Non-pigmented ciliary epithelial cell (primary cell): ENCODE results near the gene DOCK10.
A peak's percentile ranks its signal among the peaks of the same experiment; 100 is the strongest.

ENCODE experiments used
- DNase-seq: peaks from one replicate; pipeline ENCODE4 v3.0.0-alpha.2; 2010; ENCODE audit warnings: low read depth

Gene DOCK10

DNA sequence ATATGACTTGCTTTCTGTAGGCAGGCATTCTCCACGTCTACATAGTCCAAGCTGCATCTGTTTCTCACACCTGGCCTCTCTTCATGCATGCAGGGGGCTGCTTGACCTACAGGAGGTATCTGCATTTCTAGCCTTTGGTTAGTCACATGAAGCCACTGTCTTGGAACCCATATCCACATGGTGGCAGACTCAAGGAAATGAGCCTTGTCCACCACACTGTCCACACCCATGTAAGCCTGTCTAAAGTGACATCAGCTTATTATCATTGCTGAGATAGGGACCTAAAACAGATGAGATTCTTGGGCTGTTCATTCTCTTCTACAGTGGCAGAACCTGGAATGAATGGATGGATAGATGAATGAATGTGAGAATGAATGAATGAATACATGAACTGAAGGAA lies 160.4 kb downstream of the DOCK10 start:
- DNase-seq, result no peak

DNA sequence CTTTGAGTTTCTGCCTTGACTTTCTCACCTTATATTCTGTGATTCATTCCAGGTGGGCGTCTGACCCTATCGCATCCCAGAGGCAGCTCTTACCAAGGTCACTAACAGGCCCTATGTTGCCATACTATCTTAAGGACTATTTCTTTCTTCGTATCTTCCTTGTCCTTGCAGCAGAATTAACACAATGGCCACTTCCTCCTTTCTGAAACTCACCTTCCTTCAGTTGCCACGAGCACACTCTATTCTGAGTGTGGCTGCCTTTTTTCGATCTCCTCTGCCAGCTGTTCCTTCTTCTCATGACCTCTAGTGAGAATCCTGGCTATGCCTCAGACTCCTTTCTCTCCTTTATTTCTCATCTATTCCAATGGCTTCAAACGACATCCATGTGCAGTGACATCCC lies 165.7 kb downstream of the DOCK10 start:
- no peak for DNase-seq

DNA sequence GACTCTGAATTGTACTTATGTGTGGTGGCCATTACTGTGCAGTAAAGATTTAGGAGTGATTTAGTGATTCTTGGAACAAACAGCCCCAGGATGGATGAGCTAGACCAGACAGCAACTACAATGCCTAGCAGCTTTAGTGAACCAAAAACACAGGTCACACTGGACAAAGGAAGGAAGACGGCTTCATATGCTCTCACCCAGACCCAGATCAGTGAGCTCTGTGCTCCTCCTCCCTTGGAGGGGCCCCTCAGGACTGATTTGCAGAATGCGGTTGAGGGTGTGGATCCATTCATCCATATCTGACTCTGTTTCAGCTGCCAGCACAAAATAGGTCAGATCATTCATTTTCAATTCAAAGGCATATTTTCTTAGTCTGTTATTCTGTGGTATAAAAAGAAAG lies 166.4 kb downstream of the DOCK10 start:
- DNase-seq, result no peak

DNA sequence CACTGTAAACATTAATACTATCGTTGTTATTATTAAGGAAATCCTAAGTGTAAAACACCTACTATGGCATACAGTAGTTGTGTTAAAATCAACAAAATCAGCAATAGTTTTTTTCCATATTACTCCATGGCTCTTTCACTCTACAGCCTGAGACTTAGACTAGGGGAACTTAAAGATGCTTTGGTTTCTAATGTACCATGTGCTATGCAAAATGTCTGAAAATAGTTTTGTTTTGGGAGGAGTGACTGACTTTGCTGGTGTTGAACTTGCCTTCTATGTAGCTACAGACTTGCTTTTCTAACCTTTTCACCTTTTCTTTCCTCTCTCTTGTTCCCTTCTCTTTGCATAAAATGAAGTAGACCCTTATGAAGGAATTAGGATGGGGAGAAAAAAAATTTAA lies 167.1 kb downstream of the DOCK10 start:
- no peak for DNase-seq

DNA sequence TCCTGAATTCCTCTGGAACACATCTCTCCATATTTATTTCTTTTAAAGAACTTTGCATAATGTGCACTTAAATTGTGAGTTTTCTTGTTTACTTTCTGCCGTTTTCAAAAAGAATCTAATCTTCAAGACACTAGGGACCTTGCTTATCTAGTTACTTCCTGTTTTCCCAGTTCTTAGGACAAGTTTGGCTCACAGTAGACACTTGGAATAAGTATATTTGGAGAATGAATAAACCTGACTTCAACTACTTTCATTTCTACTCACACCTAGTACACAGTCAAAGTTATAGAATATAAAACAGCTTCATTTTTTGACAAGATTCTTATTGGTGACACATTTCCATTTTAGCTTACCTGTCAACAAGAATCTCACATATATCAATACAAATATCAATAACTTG lies 170.5 kb downstream of the DOCK10 start:
- DNase-seq, result no peak

DNA sequence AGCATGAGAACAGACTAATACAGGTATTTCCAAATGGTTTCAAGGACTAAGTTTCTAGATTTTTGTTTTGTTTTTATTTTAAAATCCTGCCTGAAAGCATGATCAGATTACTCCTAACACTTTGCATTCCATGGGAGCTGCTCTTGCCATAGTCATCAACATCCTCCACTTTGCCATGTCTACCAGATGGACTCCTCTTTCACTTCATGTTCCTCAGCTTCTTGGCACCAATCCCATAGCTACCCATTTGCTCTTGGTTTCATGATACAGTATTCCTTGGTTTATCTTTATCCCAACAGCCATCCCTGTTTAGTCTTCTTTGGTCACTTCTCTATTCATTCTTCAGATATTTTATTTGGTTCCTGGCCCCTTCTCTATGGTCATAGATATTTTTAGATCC lies 171.9 kb downstream of the DOCK10 start:
- no peak for DNase-seq

DNA sequence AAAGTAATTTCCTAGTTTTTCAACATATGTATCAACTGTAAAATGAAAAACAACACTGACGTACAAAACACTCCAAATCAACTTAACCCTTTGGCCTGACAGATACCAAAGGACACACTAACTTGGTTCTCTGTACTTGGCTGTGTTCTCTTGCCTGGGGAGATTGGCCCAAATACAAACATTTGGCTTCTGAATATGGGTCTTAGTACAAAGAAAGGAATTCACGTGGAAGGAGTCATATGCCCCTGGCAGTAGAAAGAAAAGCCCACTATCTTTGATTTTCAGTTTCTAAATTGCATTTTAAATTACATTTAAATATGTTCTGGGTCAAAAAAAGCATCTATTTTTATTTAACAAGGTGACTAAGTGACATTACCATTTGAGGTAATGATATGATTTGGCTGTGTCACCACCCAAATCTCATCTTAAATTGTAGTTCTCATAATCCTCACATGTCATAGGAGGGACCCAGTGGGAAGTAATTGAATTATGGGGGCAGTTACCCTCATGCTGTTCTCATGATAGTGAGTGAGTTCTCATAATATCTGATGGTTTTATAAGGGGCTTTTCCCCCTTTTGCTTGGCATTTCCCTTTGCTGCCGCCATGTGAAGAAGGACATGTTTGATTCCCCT lies 172.6 kb downstream of the DOCK10 start:
- DNase-seq, result peak; percentile 85

DNA sequence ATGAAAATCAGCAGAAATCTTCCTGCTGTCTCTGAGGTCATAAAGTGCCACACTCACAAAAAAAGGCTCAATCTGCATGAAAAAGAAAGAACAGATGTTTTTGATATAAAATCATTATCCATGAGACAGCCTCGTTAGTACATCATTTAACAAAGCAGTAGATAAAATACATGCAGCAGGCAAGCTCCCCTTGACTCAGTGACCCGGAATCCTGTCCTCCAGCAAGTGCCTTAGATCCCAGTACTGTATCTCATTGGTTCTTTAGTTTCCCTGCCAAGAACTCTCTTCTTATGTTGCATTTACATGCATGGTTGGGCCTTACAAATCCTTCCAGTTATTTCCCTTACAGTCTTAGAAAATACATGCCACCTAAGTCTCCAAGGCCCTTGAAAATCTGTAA lies 177.3 kb downstream of the DOCK10 start:
- no peak for DNase-seq

DNA sequence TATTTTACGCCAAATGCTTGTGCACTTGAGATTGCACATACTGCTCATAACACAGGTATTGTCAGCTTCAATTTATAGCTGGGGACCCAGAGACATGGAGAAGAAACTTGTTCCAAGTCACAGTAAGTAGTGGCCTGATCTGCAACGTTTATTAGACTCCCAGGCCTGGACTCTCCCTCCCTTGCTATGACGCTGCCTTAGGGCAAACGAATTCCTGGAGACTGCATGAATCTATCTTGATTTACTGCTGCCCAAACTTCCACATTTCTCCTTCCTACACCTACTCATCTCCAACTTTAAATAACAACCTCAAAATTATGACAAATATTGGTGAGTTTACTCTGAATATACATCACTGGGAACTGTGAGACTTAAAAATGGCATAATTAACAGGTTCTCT lies 181.0 kb downstream of the DOCK10 start:
- DNase-seq, result no peak

DNA sequence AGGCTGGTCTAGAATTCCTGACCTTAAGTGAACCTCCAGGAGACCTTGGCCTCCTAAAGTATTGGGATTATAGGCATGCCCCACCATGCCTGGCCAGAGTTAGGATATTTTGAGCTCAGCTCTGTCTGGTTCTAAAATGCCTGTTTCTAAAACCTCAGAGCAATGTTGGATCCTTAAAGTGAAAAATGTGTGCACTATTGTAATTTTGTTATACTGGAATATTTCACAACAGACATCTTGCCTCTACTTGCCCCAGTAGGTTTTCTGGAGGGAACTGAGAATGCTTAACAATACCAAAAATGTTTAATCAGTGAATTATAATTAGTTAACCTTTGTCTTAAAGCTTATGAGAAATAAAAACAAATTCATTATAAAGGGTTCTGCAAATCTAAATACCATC lies 181.5 kb downstream of the DOCK10 start:
- no peak for DNase-seq

DNA sequence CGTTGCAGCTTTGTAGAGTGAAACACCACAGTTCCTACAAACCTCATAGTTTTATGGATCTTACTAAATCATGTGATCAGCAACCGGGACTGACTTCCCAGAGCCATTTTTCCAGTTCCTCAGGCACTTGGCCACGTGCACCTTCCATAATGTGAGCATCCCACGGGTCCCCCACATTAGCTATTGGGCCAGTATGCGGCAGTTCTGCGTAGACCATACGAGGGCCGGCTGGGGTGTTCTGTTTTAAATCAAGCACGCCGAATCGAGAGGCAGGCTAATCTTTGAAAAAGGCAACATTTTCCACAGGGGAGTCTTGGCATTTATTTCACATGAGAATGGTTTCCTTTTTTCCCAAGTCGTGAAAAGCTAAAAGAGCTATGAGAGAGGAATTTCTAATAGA lies 190.5 kb downstream of the DOCK10 start:
- no peak for DNase-seq

DNA sequence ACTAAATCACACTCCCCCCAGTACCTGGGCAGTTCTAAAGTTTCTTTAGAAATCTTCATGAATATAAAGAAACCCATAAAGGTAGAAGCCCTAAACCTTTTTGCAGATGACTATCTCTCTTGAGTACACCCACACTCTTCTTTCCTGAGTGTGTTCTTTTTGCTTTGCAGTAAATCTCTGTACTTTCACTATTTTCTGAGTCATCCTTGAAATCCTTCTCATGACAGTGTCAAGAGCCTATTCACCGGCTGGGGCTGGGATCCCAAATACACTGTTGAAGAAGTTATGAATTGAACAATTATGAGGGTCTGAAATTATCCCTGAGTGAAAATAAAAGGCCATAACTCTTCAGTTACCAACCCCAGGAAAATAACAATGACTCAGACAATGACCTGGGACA lies 192.2 kb downstream of the DOCK10 start:
- DNase-seq, result no peak

DNA sequence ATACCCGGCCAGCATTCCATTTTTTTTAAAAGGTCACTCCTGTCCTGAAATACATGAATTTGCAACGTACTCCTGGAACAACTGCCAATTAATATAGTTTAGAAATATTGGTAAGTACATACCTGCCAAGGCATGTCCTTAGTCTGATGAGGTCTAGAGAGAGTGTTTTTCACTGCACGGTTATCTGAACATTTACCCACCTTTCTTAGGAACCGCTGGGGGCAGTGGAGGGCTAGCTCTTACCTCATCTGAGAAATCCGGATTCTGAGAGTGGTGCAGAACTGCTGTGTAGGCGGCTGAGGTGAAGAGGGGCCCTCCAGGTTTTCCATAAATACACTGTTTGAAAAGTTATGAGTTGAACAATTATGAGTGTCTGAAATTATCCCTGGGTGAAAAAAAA lies 193.0 kb downstream of the DOCK10 start:
- no peak for DNase-seq

DNA sequence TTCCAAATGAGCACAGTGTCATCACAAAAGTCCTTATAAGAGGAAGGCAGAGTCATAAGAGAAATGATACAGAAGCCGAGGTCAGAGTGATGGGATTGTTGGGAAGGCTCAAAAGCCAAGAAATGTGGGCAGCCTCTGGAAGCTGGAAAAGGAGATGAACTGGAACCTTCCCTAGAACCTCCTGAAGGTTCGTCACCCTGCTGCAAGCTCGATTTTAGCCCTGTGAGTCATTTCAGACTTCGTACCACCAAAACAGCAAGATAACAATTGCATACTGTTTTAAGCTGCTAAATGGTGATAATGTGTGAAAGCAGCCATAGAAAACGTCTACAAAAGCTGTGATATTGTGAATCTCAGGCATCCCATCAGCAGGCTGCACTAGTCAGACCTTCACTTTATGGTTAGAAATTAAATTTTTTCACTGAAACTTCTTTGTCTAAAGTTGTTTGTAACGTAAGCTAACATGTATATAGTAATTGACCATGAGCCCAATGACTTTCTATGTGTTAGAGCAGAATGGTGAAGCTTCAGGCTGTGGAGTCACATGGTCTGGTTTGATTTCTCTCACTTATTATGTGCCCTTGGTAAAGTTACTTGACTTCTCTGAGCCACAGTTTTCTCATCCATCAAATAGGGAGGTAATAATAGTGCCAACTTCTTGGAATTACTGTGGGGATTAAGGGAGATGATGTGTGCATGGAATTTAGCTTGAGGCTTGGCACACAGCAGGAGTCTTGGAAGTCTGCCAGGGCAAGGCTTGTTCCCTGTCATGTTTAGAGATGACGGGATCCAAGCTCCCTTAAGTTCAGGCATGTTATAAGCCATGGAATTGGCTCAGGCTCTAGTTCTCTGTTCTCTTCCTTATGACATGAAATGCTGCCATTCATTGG lies 194.1 kb downstream of the DOCK10 start:
- DNase-seq, result no peak

DNA sequence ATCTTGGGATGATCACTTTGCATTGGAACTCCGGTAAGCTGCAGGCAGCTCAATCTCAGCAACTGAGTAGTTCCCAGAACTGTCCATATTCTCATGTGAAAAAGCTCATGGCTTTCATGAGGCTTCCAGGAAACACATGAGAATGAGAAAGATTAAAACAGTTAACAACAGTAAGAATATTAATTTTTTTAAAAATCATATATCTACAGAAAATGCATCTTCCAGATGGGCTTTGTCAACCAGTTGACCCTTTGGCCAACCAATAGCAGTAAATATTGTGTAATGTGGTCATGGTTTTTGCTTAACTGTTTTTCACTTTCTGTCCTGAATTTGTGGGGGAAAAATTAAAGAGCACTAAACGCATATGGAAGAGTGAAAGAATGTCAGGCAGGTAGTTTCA lies 194.9 kb downstream of the DOCK10 start:
- no peak for DNase-seq

DNA sequence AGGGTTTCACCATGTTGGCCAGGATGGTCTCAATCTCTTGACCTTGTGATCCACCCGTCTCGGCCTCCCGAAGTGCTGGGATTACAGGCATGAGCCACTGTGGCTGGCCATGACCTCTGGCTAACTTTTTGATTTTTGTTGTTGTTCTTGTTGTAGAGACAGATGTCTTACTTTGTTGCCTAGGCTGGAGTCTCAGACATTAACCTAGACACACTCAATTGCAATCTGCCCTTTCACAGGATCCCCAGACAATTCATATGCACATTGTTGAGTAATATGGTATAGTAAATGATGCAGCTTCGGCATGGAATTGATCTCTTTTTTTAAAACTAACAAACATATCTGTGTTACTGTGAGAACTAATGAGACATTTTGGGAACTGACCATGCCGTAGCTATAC lies 195.6 kb downstream of the DOCK10 start:
- no peak for DNase-seq

DNA sequence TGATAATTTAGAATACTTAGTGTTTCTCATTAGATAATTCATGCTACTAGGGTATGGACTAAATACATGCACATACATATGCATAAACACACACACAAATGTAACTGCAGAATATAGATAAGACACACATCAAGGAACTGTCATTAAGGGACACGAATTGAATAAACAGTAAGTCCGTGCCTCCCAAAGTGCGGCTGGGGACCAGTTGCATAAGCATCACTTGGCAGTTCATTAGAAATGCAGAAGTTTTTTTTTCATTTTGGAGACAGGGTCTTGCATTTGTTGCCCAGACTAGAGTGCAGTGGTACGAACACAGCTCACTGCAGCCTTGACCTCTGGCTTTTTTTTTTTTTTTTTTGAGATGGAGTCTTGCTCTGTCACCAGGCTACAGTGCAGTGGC lies 196.1 kb downstream of the DOCK10 start:
- DNase-seq, result no peak

DNA sequence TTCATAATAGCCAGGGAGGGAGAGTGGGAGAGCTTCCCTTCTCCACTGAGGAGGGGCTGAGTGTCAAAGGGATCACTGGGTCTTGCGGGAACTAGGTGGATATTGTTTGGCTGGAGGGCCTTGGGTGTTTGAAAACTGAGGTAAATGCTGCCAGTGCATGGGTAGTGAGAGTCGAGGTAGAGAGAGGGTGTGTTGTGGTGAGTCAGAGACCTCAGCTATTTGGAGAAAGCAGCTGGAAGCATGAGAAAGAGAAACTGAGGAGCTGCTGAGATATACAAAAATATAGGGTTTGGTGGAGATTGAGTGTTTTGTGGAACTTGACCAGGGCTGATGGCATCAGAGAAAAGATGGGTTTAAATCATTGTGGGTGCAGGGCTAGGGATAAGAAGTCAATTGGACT lies 199.1 kb downstream of the DOCK10 start:
- DNase-seq, result no peak

DNA sequence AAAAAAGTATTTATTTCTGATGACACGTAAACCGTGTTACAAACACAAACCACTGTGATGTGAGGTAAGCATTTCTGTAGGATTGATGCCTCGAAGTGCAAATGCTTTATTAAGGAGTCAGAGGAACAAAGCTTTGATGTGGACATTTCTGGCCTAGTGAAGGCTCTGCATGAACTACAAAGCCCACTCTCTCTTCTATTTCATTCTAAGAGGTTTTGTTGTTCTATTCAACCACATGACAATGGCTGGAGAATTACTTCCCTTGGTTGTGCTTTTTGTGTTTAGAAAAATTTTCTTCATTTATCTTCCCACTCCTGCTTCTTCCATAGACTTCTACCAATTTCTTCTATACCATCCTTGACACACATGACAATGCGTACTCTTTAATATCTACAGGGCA lies 200.4 kb downstream of the DOCK10 start:
- no peak for DNase-seq

DNA sequence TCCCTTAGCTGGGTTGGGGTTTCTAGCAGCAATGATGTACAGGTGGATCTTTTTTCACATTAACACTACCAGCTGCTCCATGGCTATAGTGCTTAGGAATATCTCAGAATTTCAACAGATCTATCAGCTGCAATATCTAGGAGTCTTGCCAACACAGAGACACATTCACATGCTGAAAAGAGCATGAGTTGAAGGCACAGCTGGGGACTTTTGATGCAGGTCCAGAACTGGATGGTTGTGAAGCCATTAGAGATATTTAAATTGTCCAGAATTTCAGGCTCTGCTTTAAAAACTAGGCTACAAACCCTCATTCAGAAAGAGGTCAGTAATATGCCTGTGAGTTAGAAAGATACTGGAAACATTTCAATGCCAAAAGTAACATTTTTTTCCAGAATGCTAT lies 203.9 kb downstream of the DOCK10 start:
- DNase-seq, result no peak

DNA sequence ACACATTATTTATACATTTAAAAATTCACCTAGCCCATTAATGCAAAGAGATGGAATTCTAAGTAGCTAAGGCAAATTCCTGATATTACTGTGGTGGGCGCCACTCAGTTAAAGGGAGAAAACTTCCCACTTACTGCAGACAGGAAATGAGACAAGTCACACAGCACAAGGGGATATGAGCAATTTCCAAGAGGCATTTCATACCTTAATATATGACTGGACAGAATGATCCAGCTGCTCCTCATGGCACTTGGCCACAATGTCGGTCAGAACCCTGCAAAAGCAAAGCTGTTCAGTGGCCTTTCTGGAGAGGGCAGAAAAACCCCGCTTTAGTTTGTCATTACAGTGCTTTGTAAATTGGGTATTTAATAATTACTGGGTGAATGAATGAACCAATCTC lies 204.7 kb downstream of the DOCK10 start:
- DNase-seq, result peak; percentile 81

DNA sequence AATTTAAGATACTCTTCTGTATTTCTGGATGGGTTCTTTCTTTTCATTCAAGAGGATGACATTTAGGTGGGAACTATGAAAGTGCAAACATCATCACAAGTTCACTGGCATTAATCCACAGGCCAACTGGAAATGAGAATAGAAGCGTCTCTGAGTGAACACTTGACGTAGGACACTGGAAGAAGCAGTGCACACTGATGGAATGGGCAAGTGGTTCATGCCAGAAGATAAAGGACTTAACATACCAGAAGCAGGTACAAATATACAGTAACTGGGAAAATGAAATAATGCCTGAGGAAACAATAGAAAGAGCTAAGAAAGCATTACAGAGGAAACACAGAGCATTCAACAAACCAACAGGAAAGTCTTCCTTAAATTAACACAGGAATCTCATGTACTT lies 205.2 kb downstream of the DOCK10 start:
- DNase-seq, result no peak

DNA sequence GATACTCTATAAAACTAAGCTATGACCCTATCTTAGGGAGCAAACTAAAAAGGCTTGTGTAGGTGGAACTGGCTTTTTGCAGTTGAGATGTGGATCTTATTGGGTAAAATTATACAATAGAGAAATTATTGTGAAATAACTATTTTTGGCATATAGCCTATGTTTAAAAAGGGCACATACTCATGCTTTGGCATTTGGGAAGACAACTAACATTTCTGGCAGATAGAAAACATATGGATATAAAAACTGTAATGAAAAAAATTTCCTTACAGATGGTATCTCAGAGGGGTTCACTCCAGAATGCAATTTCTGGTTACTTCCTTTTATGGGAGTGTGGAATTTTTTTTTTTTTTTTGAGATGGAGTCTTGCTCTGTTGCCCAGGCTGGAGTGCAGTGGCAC lies 206.0 kb downstream of the DOCK10 start:
- DNase-seq, result no peak

DNA sequence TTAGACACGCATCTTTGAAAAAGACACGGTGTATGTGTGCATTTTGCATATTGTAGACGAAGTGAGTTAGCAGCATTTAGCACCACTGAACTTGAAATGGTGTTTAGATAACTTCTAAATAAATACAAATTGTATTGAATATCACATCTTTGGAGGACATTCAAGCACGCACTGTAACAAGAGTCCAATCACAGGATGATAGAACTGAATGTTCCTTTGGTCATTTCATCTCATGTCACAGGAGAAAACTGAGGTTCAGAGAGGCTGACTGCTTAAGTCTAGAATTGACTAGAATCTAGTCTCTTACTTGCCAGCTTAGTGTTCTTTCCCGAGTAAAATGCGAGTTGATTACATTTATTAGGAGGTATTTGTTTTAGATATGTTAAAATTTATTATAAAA lies 206.9 kb downstream of the DOCK10 start:
- DNase-seq, result no peak
